GM19351 (cell line): ENCODE data around the gene GP9.
"Not testable (repeated sequence)": the region's sequence is repeated elsewhere in the genome, so short reads cannot be mapped to it uniquely, and the experiment has no call there.

Experiments used
- ATAC-seq: cut with Tn5 transposase; IDR thresholded peaks from one replicate; pipeline ENCODE4 v1.9.1; 2021; ENCODE audit warnings: mild to moderate bottlenecking, moderate library complexity; ENCODE audit not compliant: unreplicated experiment

GP9 gene

GRCh38 chr3:129047553-129047839, 13.1 kb upstream of the GP9 start:
- no peak for ATAC-seq

GRCh38 chr3:129050556-129051295, 9.9 kb upstream of the GP9 start:
- no peak for ATAC-seq

GRCh38 chr3:129051871-129052340, 8.7 kb upstream of the GP9 start:
- ATAC-seq: no peak

GRCh38 chr3:129052675-129053074, 7.9 kb upstream of the GP9 start:
- no peak for ATAC-seq

GRCh38 chr3:129054605-129055104, 5.9 kb upstream of the GP9 start:
- ATAC-seq: no peak

- ATAC-seq: no peak
These were observed 4.0 kb upstream of the GP9 start for GRCh38 chr3:129056451-129057173.

GRCh38 chr3:129057249-129057648, 3.3 kb upstream of the GP9 start:
- ATAC-seq: no peak

- no peak for ATAC-seq
These were observed 2.0 kb upstream of the GP9 start for GRCh38 chr3:129058441-129059200.

- ATAC-seq: no peak
These were observed 1.1 kb upstream of the GP9 start for GRCh38 chr3:129059311-129059958.

GRCh38 chr3:129061023-129061887, 676 bp downstream of the GP9 start:
- no peak for ATAC-seq

GRCh38 chr3:129061888-129062834, 1.6 kb downstream of the GP9 start:
- ATAC-seq: no peak

GRCh38 chr3:129063091-129063640, 2.6 kb downstream of the GP9 start:
- ATAC-seq: no peak

GRCh38 chr3:129063841-129064482, 3.4 kb downstream of the GP9 start:
- ATAC-seq: no peak

- ATAC-seq: no peak
These were observed 4.6 kb downstream of the GP9 start for GRCh38 chr3:129065016-129065719.

GRCh38 chr3:129065720-129066073, 5.1 kb downstream of the GP9 start:
- no peak for ATAC-seq

GRCh38 chr3:129067719-129068118, 7.1 kb downstream of the GP9 start:
- ATAC-seq: not testable (repeated sequence)

- ATAC-seq: no peak
These were observed 7.8 kb downstream of the GP9 start for GRCh38 chr3:129068291-129068886.
